Stimulated activated CD8-positive, alpha-beta memory T cell treated with anti-CD3 and anti-CD28 coated beads, Interleukin-4, amount 100 ng/mL, for 4 hours (primary cell): ENCODE data around the gene RHOD.

Experiments used
- DNase-seq, 2 donors: peaks; one replicate each; pipeline ENCODE4 v3.0.0-alpha.2; 2020; ENCODE audit warnings: low read depth in 2 of 2, low spot score in 1 of 2

RHOD gene

DNA sequence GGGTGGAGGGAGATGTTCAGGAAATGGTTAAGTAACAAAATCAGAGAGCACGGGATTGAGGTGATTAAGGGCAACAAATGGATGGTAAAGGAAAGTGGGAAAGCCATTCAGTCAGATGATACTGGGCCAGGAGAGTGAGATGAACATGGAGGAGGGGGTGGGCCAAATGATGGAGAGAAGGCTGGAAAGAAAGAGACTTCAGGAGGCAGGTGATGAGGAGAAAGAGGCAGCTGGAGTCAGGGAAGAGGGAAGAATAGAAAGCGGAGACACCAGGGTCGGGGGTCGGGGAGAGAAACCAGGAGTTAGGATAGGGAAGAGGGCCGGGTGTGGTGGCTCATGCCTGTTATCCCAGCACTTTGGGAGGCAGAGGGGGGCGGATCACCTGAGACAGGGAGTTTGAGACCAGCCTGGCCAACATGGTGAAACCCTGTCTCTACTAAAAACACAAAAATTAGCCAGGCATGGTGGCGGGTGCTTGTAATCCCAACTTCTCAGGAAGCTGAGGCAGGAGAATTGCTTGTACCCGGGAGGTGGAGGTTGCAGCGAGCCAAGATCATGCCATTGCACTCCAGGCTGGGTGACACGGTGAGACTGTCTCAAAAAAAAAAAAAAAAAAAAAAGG lies 57.7 kb downstream of the RHOD start:
- no peak for DNase-seq

GRCh38 chr11:67116758-67117105 lies 60.1 kb downstream of the RHOD start:
- DNase-seq = no peak

DNA sequence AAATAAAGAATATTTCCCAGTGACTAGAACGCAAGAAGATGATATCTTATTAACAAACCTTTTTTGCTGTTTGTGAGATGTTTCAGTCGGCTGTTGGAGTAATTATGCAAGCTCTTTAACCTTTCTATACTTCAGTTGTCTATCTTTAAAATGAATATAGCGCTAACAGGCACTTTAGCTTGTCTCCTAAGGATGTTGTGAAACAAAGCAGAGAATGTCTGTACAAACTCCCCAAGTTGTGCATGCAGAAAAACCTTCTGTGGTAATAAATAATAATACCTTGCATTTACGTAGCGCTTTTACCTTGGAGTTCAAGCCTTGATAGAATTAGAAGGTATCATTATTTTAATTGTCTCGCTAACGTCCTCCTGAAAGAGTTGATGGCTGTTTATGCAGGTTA lies 60.5 kb downstream of the RHOD start:
- no peak for DNase-seq

DNA sequence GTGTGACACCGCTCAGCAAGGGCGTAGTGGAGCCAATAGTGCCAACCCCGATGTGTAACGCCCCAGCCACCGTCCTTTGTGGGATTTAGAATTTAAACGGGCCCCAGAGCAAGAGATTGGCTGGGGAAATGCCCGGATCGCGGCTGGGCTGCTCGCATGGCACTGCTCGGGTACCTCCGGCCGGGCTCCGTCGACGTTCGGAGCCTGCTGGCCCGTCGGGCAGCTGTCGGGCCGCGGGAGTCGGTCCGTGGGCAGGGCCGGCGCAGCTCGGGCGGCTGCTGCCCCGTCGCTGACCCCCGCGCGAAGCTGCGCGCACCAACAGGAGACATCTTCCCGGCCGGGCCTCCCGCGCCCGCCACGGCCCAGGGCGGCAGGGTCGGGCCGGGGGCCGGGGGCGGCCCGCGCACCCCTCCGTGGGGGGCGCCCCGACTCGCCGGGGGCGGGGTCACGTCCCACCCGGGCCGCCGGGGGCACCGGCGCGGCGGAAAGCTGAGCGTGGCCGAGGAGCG lies 61.1 kb downstream of the RHOD start:
- no peak for DNase-seq

GRCh38 chr11:67118181-67118766 lies 61.6 kb downstream of the RHOD start:
- DNase-seq = no peak

- DNase-seq = peak; percentile 90 to 99
Measured at GRCh38 chr11:67118801-67119584, 62.3 kb downstream of the RHOD start, which contains the start of gene KDM2A. KDM2A (plus strand) TSS chr11:67119263; CDS start chr11:67121317, 2,054 bp downstream.

DNA sequence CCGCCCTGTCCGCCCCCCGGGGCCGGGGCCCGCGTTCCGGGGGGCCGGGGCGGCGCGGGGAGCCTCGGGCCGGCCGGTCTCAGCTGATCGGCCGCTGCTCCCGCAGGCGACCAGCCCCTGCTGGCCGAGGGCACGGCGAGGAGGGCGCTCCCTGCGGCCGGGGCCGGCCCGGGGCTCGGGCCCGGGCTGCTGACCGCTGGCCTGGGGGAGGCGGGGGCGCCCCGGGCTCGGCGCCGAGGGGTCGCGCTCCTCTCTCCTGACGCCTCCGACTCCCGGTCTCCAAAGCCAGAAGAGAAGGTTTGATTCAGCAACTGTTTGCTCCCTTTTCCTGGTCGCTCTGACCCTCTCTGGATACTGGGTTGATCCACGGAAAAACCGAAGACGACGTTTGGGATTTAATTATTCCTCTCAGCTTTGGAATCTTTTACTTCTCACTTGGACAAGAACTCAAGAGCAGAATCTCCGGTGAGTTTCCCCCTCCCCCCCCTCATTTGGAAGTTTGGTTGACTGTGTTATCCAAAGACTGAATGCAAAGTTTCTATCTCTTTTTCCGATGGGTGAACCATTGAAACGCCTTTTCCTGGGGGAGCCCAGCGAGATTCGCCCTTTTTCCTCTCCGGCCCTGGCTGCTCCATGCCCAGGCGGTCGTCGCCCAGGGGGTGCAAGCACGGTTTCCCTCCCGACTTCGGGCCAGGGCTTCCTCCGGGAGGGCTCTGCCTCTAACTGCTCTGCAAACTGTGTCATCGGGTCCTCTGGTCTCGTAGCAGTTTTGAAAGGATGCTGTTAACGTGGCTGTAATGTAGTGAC lies 63.1 kb downstream of the RHOD start:
- no peak for DNase-seq

DNA sequence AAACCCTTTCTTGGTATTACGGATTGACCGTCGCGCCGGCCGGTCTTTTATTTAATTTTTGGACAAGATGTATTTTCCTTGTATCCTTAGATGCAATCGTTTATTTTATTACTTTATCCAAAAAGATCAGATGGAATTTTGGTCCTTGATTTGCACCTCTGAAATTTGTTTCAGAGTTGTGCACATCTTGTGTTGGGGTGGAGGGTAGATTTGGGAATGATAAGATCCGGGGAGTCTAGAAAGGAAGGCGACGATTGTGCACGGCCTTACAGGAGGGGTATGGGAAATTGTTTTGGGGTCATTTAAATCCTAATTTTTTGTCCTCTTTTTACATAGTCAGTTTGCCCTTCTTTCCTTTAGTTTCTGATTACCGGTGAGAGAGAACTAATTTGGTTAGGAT lies 63.8 kb downstream of the RHOD start:
- DNase-seq = no peak

- no peak for DNase-seq
Measured at GRCh38 chr11:67120881-67121710, 64.4 kb downstream of the RHOD start.
